ENCODE data around the gene SPDYC. TPM values are rescaled to one million over a fixed set of nuclear protein-coding genes. Genes with fewer than 3 reads are reported as not detected.

Gene SPDYC
- total RNA-seq, 4 donors from 2014 or later: not detected

DNA sequence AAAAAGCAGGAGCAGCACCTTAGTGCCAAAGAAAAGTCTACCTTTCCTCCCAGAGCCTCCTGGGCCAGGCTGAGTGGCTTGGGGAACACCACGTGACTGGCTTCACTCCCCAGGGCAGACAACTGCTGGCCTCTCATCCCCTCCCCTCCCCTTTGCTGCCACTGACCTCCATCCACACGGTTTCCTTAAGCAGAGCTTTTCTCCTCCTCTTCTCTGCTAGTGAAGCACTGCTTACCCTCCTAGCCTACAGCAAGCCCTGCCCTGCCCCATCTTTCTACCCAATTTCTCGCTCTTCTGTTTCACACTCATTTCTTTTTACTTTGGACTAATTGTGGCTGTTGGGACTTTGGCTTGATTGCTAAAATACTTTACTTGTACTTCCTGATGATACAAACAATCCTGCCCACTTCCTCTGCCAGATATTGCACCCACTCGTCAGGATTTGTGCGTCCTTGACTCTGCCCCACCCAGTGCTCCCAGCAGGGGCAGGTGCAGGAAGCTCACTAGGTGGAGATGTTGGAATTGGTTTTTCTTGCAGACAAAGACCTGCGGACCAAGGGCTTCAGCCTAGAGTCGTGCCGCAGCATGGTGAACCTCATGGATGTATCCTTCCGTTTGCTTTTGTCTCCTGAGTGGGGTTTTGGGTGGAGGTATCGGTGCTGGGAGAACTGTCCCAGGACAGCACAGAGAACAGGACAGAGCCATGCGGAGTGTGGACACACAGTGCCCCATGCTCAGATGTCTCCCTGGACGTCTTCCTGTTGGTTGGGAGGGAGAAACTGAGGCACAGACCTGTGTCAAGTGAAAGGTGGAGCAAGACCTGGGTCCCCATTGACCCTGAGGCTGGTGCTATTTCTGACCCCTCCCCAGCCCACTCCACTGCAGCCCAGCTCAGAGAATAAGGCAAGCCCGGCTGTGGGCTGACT lies 39.0 kb downstream of the SPDYC start:
- DNase-seq (ENCODE audit: low spot score) (no peak), ATAC-seq (ENCODE audit: low FRiP score) (no peak)
- TF ChIP-seq, protein P1, sequence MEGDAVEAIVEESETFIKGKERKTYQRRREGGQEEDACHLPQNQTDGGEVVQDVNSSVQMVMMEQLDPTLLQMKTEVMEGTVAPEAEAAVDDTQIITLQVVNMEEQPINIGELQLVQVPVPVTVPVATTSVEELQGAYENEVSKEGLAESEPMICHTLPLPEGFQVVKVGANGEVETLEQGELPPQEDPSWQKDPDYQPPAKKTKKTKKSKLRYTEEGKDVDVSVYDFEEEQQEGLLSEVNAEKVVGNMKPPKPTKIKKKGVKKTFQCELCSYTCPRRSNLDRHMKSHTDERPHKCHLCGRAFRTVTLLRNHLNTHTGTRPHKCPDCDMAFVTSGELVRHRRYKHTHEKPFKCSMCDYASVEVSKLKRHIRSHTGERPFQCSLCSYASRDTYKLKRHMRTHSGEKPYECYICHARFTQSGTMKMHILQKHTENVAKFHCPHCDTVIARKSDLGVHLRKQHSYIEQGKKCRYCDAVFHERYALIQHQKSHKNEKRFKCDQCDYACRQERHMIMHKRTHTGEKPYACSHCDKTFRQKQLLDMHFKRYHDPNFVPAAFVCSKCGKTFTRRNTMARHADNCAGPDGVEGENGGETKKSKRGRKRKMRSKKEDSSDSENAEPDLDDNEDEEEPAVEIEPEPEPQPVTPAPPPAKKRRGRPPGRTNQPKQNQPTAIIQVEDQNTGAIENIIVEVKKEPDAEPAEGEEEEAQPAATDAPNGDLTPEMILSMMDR (IDR thresholded peaks at IDR 0.05): no peak

DNA sequence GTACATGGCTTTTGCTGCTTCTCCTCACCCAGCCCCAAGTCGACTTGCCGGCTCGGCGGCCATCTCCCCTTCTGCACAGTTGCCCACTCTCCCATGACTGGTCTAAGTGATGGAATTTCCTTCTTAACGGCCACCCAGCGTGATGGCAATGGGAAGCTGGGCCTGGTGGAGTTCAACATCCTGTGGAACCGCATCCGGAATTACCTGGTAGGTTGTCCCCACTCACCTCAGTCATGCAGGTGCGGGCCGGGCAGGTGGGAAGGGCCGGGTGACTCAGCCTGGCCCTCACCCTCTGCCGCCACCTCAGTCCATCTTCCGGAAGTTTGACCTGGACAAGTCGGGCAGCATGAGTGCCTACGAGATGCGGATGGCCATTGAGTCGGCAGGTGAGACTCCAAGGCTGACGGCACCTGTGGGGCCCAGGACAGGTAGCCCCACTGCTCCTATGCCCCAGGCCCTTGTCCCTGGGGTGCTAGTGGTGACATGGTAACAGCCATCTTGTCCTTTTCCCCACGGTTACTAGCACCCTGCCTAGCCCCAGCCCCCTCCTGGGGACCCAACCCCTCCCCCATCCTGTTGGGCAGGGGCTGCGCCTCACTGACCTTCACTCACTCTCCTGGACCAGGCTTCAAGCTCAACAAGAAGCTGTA lies 39.8 kb downstream of the SPDYC start:
- DNase-seq (ENCODE audit: low spot score): no peak
- TF ChIP-seq, protein P1 (IDR thresholded peaks at IDR 0.05): no peak
- ATAC-seq (ENCODE audit: low FRiP score): no peak

DNA sequence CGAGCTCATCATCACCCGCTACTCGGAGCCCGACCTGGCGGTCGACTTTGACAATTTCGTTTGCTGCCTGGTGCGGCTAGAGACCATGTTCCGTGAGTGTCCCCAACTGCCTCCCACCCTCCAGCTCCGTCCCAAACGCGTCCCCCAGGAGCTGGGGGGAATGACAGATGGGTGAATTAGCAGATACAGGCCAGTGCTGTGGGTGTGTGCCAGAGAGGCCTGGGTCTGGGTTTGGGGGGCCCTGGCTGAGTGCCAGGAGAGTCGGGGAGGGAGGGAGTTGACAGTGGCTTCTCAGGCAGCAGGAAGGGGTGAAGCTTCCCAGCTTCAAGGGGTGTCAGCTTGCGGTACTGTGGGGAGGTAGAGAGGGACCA lies 40.3 kb downstream of the SPDYC start:
- DNase-seq (ENCODE audit: low spot score): no peak
- no peak for ATAC-seq (ENCODE audit: low FRiP score)
- TF ChIP-seq, protein P1 (IDR thresholded peaks at IDR 0.05): no peak

DNA sequence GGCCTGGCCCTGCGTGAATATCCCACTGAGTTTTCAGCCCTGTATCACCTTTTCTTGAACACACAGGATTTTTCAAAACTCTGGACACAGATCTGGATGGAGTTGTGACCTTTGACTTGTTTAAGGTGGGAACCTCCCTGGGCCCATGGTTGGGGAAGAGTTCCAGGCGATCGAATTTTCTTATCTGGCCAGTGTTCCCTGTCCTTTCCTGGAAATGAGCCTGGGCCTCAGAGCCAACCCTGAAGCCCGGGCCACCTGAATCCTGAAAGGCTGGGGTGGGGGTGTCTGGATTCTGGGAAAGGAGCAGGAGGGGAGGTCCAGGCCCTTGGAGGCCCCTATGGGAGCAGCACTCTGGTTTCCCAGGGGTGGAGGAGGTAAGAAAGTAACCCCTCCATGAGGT lies 40.7 kb downstream of the SPDYC start:
- TF ChIP-seq, protein P1 (IDR thresholded peaks at IDR 0.05): no peak
- DNase-seq (ENCODE audit: low spot score) (no peak), ATAC-seq (ENCODE audit: low FRiP score) (no peak)

DNA sequence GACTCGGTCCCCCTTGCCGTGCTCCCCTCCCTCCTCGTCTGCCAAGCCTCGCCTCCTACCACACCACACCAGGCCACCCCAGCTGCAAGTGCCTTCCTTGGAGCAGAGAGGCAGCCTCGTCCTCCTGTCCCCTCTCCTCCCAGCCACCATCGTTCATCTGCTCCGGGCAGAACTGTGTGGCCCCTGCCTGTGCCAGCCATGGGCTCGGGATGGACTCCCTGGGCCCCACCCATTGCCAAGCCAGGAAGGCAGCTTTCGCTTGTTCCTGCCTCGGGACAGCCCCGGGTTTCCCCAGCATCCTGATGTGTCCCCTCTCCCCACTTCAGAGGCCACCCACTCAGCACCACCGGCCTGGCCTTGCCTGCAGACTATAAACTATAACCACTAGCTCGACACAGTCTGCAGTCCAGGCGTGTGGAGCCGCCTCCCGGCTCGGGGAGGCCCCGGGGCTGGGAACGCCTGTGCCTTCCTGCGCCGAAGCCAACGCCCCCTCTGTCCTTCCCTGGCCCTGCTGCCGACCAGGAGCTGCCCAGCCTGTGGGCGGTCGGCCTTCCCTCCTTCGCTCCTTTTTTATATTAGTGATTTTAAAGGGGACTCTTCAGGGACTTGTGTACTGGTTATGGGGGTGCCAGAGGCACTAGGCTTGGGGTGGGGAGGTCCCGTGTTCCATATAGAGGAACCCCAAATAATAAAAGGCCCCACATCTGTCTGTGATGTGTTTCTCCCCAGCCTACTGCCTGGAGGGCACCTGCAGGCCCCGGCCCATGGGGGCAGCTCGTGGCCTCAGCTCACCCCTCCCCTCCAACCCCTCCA lies 41.5 kb downstream of the SPDYC start:
- DNase-seq (ENCODE audit: low spot score): no peak
- TF ChIP-seq, protein P1 (IDR thresholded peaks at IDR 0.05): no peak

DNA sequence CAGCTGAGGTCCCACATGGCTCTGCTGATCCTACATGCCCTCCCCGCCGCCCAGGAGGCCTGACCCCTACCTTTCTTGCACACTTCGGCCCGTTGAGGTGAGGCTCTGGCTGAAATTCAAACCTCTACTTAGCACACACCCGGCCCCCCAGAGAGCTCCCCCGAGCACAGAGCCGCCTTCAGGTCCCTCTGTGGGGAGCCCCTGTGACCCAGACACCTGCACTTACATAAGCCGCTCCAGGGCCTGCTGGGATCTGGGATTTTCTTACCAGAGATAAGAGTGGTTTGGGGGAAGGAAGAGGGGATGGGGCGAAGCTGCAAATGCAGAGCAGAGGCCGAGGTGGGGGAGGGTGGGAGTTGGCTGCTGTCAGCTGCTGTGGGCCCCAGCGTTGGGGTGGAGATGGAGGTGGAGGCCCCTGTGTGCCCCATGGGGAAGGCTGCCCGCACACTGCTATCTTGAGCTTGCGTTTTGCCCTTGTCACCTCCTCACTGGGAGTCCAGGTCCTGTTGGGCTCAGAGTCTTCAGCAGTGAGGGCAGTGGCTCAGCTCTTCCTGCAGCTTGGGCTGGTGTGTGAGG lies 42.3 kb downstream of the SPDYC start:
- DNase-seq (ENCODE audit: low spot score) (no peak), ATAC-seq (ENCODE audit: low FRiP score) (no peak)
- TF ChIP-seq, protein P1 (IDR thresholded peaks at IDR 0.05): no peak

More for the DNA sequence above, 41.5 kb downstream of the SPDYC start:
- ATAC-seq (ENCODE audit: low FRiP score): no peak

Data from omental fat pad (tissue), 4 donors.